Lower leg skin (tissue), 3 donors: Measurements from ENCODE around the gene ADAT2.

ENCODE experiments used
- CTCF ChIP-seq, 3 donors: fragments of 450-650 bp; IDR thresholded peaks; one replicate each; pipeline ENCODE4 v1.5.1; 2016; ENCODE audit warnings: antibody characterized with exemption in 3 of 3, mild to moderate bottlenecking in 3 of 3, moderate library complexity in 2 of 3
- POLR2A ChIP-seq, 2 donors: fragments of 450-650 bp; IDR thresholded peaks; one replicate each; pipeline ENCODE4 v1.6.1; 2016 to 2017; ENCODE audit warnings: antibody characterized with exemption in 2 of 2, mild to moderate bottlenecking in 1 of 2, moderate library complexity in 1 of 2

- TF ChIP-seq CTCF (IDR thresholded peaks at IDR 0.05) (no peak), POLR2A (IDR thresholded peaks at IDR 0.05) (no peak)
These were observed 50.0 kb downstream of the ADAT2 start for GRCh38 chr6:143400258-143401067.
